DOHH2 (cell line): ENCODE measurements around the gene IL9.

Experiments
- H3F3A ChIP-seq: fragments of 200-600 bp; sonication (generic), shearing (Covaris generic); 2 replicates; pipeline ENCODE4 v1.6.0; 2016; ENCODE audit warnings: antibody characterized with exemption, mild to moderate bottlenecking; ENCODE audit not compliant: control insufficient read depth, insufficient read depth
- H3K27ac ChIP-seq: fragments of 200-600 bp; sonication (generic); 2 replicates; pipeline ENCODE4 v1.5.1; 2014; ENCODE audit warnings: low read depth, mild to moderate bottlenecking, low read length, moderate library complexity
- H3K27me3 ChIP-seq: fragments of 200-600 bp; sonication (generic); 2 replicates; pipeline ENCODE4 v1.6.1; 2014; ENCODE audit warnings: mild to moderate bottlenecking, low read length, mixed read lengths; ENCODE audit not compliant: control insufficient read depth
- H3K36me3 ChIP-seq: fragments of 200-600 bp; sonication (generic); 2 replicates; pipeline ENCODE4 v1.6.1; 2014; ENCODE audit warnings: mild to moderate bottlenecking, low read length, moderate library complexity, mixed read lengths; ENCODE audit not compliant: control insufficient read depth
- H3K4me1 ChIP-seq: fragments of 200-600 bp; sonication (generic); 2 replicates; pipeline ENCODE4 v1.6.1; 2014; ENCODE audit warnings: mild to moderate bottlenecking, low read length, mixed read lengths; ENCODE audit not compliant: control insufficient read depth
- H3K4me2 ChIP-seq: fragments of 200-600 bp; sonication (generic); 2 replicates; pipeline ENCODE4 v1.6.0; 2014; ENCODE audit warnings: mild to moderate bottlenecking, low read length, moderate library complexity
- H3K4me3 ChIP-seq: fragments of 200-600 bp; sonication (generic); 2 replicates; pipeline ENCODE4 v1.5.1; 2014; ENCODE audit warnings: mild to moderate bottlenecking, low read length, mixed read lengths
- H3K79me2 ChIP-seq: fragments of 200-600 bp; sonication (generic); 2 replicates; pipeline ENCODE4 v1.6.1; 2014; ENCODE audit warnings: mild to moderate bottlenecking, low read length, mixed read lengths; ENCODE audit not compliant: control insufficient read depth
- H3K9me2 ChIP-seq: fragments of 200-600 bp; sonication (generic); replicated peaks from 2 replicates; pipeline ENCODE4 v1.6.1; 2014; ENCODE audit warnings: mild to moderate bottlenecking, low read length, mixed read lengths; ENCODE audit not compliant: control insufficient read depth
- H3K9me3 ChIP-seq: fragments of 200-600 bp; sonication (generic); 2 replicates; pipeline ENCODE4 v1.6.1; 2014; ENCODE audit warnings: antibody characterized with exemption, low read length, mixed read lengths; ENCODE audit not compliant: control insufficient read depth, insufficient read depth
- H4K20me1 ChIP-seq: fragments of 200-600 bp; sonication (generic); 2 replicates; pipeline ENCODE4 v1.6.0; 2014; ENCODE audit warnings: low read depth, mild to moderate bottlenecking, antibody characterized with exemption, low read length, moderate library complexity; ENCODE audit not compliant: control insufficient read depth, insufficient read depth
- CTCF ChIP-seq: fragments of 200-600 bp; sonication (generic); IDR thresholded peaks from one replicate; pipeline ENCODE4 v1.5.1; 2014; ENCODE audit warnings: antibody characterized with exemption, mild to moderate bottlenecking, low read depth, low read length; ENCODE audit not compliant: poor library complexity, severe bottlenecking
- EZH2phosphoT487 ChIP-seq: fragments of 200-600 bp; sonication (generic); IDR thresholded peaks from 2 replicates; pipeline ENCODE4 v1.6.1; 2017; ENCODE audit warnings: borderline replicate concordance, mild to moderate bottlenecking, antibody characterized with exemption, low read length, moderate library complexity, mixed read lengths

The IL9 gene

DNA sequence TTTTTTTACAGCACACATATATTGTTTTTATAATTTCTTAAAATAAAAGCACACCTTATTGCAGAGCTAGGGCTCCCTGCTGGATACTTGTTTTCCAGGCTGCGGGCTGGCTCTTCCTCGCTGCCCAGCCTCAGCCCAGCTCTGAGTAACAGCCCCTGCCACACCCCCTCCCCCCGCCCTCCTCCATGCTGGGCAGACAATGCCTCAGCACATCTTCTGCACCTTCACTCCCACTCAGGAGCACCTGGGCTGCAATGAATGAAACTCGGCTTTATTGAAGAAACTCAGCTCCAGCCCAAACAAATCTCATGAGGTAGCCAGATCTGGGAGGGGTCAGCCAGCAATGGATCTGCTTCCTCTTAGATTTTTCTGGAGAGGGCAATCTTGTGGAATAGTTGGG is 9.5 kb downstream of the IL9 start:
- Histone ChIP-seq H3K79me2 (no peaks in the 10 kb centered on the region), H3K4me1 (peaks cover 5% of the 10 kb centered on the region; the same call in 1 of the 2 replicates), H3K27me3 (0 out of 2 replicates have a peak, but pooled peaks cover 3% of the 10 kb centered on the region), H3F3A (no peaks in the 10 kb centered on the region), H3K9me3 (no peaks in the 10 kb centered on the region), H3K9me2 (no peaks in the 10 kb centered on the region), H3K4me3 (no peak overlapping the region), H3K36me3 (no peaks in the 10 kb centered on the region), H3K4me2 (no peak overlapping the region), H4K20me1 (no peaks in the 10 kb centered on the region), H3K27ac (no peak overlapping the region)
- TF ChIP-seq EZH2phosphoT487 (no peak), CTCF (no peak)

- Histone ChIP-seq H3K79me2 (no peaks in the 10 kb centered on the region), H3K4me3 (no peak overlapping the region), H3K4me2 (no peak overlapping the region), H3K27ac (no peak overlapping the region), H3K36me3 (no peaks in the 10 kb centered on the region), H3K9me2 (no peaks in the 10 kb centered on the region), H4K20me1 (no peaks in the 10 kb centered on the region), H3F3A (no peaks in the 10 kb centered on the region), H3K4me1 (peaks cover 5% of the 10 kb centered on the region; the same call in 1 of the 2 replicates), H3K27me3 (0 out of 2 replicates have a peak, but pooled peaks cover 3% of the 10 kb centered on the region), H3K9me3 (no peaks in the 10 kb centered on the region)
- no peak for TF ChIP-seq EZH2phosphoT487
- TF ChIP-seq CTCF: no peak
These were observed 10.6 kb downstream of the IL9 start for GRCh38 chr5:135885031-135885430.

DNA sequence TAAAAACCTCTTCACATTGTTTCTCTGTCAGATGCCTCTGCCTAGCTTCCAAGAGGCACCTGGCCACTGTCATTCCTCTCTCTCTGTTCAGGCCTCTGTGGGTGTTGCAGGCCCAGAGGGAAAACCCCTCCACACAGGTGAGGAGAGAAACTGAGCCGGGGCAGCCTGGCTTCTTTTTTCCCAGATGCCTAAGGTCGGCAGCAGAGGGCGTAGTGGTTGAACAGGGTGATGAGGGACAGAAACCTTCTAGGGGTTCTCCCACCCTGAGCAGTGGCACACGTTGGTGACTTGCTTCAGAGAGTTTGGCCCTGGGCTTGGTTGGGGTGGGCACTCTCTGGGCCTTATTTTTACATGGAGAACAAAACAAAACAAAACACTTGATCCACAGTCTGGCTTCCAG is 12.2 kb downstream of the IL9 start:
- Histone ChIP-seq H3K4me2 (no peak overlapping the region), H3K4me1 (peaks cover 5% of the 10 kb centered on the region; the same call in 1 of the 2 replicates), H3K4me3 (no peak overlapping the region), H4K20me1 (no peaks in the 10 kb centered on the region), H3F3A (no peaks in the 10 kb centered on the region), H3K27ac (no peak overlapping the region), H3K9me3 (no peaks in the 10 kb centered on the region), H3K36me3 (no peaks in the 10 kb centered on the region), H3K9me2 (no peaks in the 10 kb centered on the region), H3K27me3 (0 out of 2 replicates have a peak, but pooled peaks cover 3% of the 10 kb centered on the region), H3K79me2 (no peaks in the 10 kb centered on the region)
- TF ChIP-seq EZH2phosphoT487 (no peak), CTCF (peak; percentile 55)

GRCh38 chr5:135883026-135883425 is 12.6 kb downstream of the IL9 start:
- no peak for TF ChIP-seq EZH2phosphoT487
- TF ChIP-seq CTCF: no peak
- H3K9me2 ChIP-seq: no peaks in the 10 kb centered on the region
- no peaks in the 10 kb centered on the region for H3K9me3 ChIP-seq
- 0 out of 2 replicates have a peak, but pooled peaks cover 3% of the 10 kb centered on the region for H3K27me3 ChIP-seq
- no peak overlapping the region for H3K4me3 ChIP-seq
- no peaks in the 10 kb centered on the region for H3K36me3 ChIP-seq
- no peaks in the 10 kb centered on the region for H4K20me1 ChIP-seq
- H3K79me2 ChIP-seq: no peaks in the 10 kb centered on the region
- no peak overlapping the region for H3K27ac ChIP-seq
- no peaks in the 10 kb centered on the region for H3F3A ChIP-seq
- H3K4me2 ChIP-seq: no peak overlapping the region
- H3K4me1 ChIP-seq: peaks cover 5% of the 10 kb centered on the region; the same call in 1 of the 2 replicates
